Astrocyte (in vitro differentiated cells and primary cell): ENCODE results near the gene EPN3.

Experiments
- CTCF ChIP-seq: IDR thresholded peaks from 2 replicates; pipeline ENCODE4 v1.5.1; 2011; ENCODE audit warnings: low read depth, mild to moderate bottlenecking, inconsistent platforms, low read length, moderate library complexity; ENCODE audit not compliant: insufficient read depth
- EZH2 ChIP-seq: IDR thresholded peaks from 2 replicates; pipeline ENCODE4 v1.6.1; 2012; ENCODE audit warnings: mild to moderate bottlenecking, low read length, inconsistent platforms; ENCODE audit not compliant: insufficient read depth

- TF ChIP-seq CTCF (no peak), EZH2 (no peak)
Measured at GRCh38 chr17:50547736-50548083, 15.2 kb downstream of the EPN3 start.
